ENCODE results near the gene HEY2.

DNA sequence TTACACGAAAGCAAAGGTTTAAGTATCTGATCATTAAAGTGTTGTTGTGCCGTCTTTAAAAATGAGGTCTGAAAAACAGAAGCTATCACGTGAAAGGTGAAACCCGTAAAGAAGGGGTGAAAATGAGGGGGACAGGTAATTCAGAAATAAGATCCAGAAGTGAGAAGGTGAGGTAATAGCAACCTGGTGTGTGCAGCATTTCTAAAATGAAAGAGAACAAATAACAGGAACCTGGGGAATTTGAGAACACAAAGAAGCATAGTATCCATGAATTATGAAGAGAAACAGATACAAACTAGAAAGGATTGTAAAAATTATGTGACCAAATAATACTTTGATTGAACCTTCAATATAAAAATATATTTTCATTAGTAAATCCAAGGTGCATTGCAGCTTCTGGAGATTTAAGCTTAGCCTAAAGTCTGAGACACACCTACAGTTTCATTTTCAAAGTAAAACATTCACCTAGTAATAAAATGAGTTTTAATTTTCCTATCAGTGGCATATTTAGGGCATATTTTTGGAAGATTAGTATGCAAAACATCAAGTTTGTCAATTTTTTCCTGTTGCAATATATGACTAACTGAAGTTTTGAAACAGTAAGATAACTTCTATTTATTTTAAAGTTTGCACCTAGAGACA lies 1.4 kb downstream of the HEY2 start:
- no peak for TF ChIP-seq ZBTB4 (CRISPR knock-in tag; IDR thresholded peaks at IDR 0.05)
- no peak for TF ChIP-seq CTCF (IDR thresholded peaks at IDR 0.05 in 2 of 3, conservative IDR thresholded peaks at IDR 0.05 in 1 of 3; ENCODE audit: control insufficient read depth in 2 of 3, extremely low read depth in 1 of 3, insufficient read depth in 1 of 3, low read depth in 3 of 3, low read length in 3 of 3)
- TF ChIP-seq LARP7 (IDR thresholded peaks at IDR 0.05), result no peak
- TF ChIP-seq MEF2A (IDR thresholded peaks at IDR 0.05; ENCODE audit: insufficient read depth, low read depth, low read length), result no peak
- TF ChIP-seq, protein P1, sequence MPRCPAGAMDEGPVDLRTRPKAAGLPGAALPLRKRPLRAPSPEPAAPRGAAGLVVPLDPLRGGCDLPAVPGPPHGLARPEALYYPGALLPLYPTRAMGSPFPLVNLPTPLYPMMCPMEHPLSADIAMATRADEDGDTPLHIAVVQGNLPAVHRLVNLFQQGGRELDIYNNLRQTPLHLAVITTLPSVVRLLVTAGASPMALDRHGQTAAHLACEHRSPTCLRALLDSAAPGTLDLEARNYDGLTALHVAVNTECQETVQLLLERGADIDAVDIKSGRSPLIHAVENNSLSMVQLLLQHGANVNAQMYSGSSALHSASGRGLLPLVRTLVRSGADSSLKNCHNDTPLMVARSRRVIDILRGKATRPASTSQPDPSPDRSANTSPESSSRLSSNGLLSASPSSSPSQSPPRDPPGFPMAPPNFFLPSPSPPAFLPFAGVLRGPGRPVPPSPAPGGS (IDR thresholded peaks at IDR 0.05; ENCODE audit: borderline replicate concordance, insufficient read depth, low read depth, low read length, poor library complexity, severe bottlenecking), result no peak
- no peak for TF ChIP-seq ASH2L (IDR thresholded peaks at IDR 0.05; ENCODE audit: borderline replicate concordance, low read depth)
- TF ChIP-seq RCOR1 (conservative IDR thresholded peaks at IDR 0.05; ENCODE audit: low read depth, low read length), result no peak
- TF ChIP-seq POLR2A (IDR thresholded peaks at IDR 0.05; ENCODE audit: low read depth, low read length), result no peak
- TF ChIP-seq TCF12 (IDR thresholded peaks at IDR 0.05; ENCODE audit: low read depth, low read length), result no peak
